ENCODE results near the gene DNAJC18. TPM values are rescaled to one million over a fixed set of nuclear protein-coding genes. Genes with fewer than 3 reads are reported as not detected.

Gene DNAJC18
- total RNA-seq, 2 experiments from 2014 or later = 7.5 to 8.7 TPM

GRCh38 chr5:139417214-139417613, 22.1 kb downstream of the DNAJC18 start:
- DNase-seq (no peak), ATAC-seq (ENCODE audit: poor library complexity) (no peak)
- ChIA-PET POLR2A (no interaction called here), CTCF (interaction anchor here (1.0 kb wide), 1 partner anchor 103 kb away, joined by 3 read pairs; no protein-coding TSS in a partner anchor)
- Histone ChIP-seq H3K36me3 (ENCODE audit: insufficient read depth, low read length) (peaks cover 5% of the 10 kb centered on the region), H3K4me1 (ENCODE audit: insufficient read depth, low read length) (peaks cover 19% of the 10 kb centered on the region), H3K27me3 (ENCODE audit: control insufficient read depth in 1 of 2, insufficient read depth in 2 of 2, low read length in 2 of 2) (no peaks in the 10 kb centered on the region), H3K9me3 (ENCODE audit: control insufficient read depth in 1 of 2, insufficient read depth in 1 of 2, low read length in 2 of 2) (no peaks in the 10 kb centered on the region), H3K4me3 (ENCODE audit: low read length) (no peak overlapping the region), H3K27ac (ENCODE audit: low read depth in 1 of 2, low read length in 2 of 2) (no peak overlapping the region)
- H3K36me3 Mint-ChIP-seq (ENCODE audit: low read depth) = peaks cover 37% of the 10 kb centered on the region
- peaks cover 25% of the 10 kb centered on the region for H3K4me1 Mint-ChIP-seq (ENCODE audit: low read depth)
- no peaks in the 10 kb centered on the region for H3K9me3 Mint-ChIP-seq
- no peaks in the 10 kb centered on the region for H3K27me3 Mint-ChIP-seq
- no peak overlapping the region for H3K4me3 Mint-ChIP-seq
- intact Hi-C loops (cut with DNase I, micrococcal nuclease) = no loop called here
- no peak overlapping the region for H3K27ac Mint-ChIP-seq
- TF ChIP-seq CTCF (IDR thresholded peaks at IDR 0.05) = no peak

GRCh38 chr5:139416651-139417050, 22.7 kb downstream of the DNAJC18 start:
- H3K4me1 ChIP-seq (ENCODE audit: insufficient read depth, low read length) = peaks cover 19% of the 10 kb centered on the region
- ChIA-PET CTCF (no interaction called here), POLR2A (no interaction called here)
- H3K27ac ChIP-seq (ENCODE audit: low read depth in 1 of 2, low read length in 2 of 2) = no peak overlapping the region
- H3K9me3 Mint-ChIP-seq = no peaks in the 10 kb centered on the region
- no peak overlapping the region for H3K4me3 ChIP-seq (ENCODE audit: low read length)
- no peak for TF ChIP-seq CTCF (IDR thresholded peaks at IDR 0.05)
- peaks cover 5% of the 10 kb centered on the region for H3K36me3 ChIP-seq (ENCODE audit: insufficient read depth, low read length)
- H3K36me3 Mint-ChIP-seq (ENCODE audit: low read depth) = peaks cover 35% of the 10 kb centered on the region
- no peak overlapping the region for H3K4me3 Mint-ChIP-seq
- DNase-seq (no peak), ATAC-seq (ENCODE audit: poor library complexity) (no peak)
- intact Hi-C loops (cut with DNase I, micrococcal nuclease) = no loop called here
- H3K27ac Mint-ChIP-seq = no peak overlapping the region
- no peaks in the 10 kb centered on the region for H3K9me3 ChIP-seq (ENCODE audit: control insufficient read depth in 1 of 2, insufficient read depth in 1 of 2, low read length in 2 of 2)
- H3K27me3 ChIP-seq (ENCODE audit: control insufficient read depth in 1 of 2, insufficient read depth in 2 of 2, low read length in 2 of 2) = no peaks in the 10 kb centered on the region
- H3K27me3 Mint-ChIP-seq = no peaks in the 10 kb centered on the region
- H3K4me1 Mint-ChIP-seq (ENCODE audit: low read depth) = peaks cover 23% of the 10 kb centered on the region

- TF ChIP-seq CTCF (IDR thresholded peaks at IDR 0.05) = no peak
- Mint-ChIP-seq H3K27ac (no peak overlapping the region), H3K36me3 (ENCODE audit: low read depth) (peaks cover 33% of the 10 kb centered on the region), H3K4me1 (ENCODE audit: low read depth) (peaks cover 23% of the 10 kb centered on the region), H3K9me3 (no peaks in the 10 kb centered on the region), H3K4me3 (no peak overlapping the region), H3K27me3 (no peaks in the 10 kb centered on the region)
- no peaks in the 10 kb centered on the region for H3K9me3 ChIP-seq (ENCODE audit: control insufficient read depth in 1 of 2, insufficient read depth in 1 of 2, low read length in 2 of 2)
- CTCF ChIA-PET = interaction anchor here (0.8 to 1.3 kb wide), 2 partner anchors 12 to 102 kb away, joined by 3 to 4 read pairs; partner anchors contain the start of gene SPATA24
- intact Hi-C loops (cut with DNase I, micrococcal nuclease) = no loop called here
- no peaks in the 10 kb centered on the region for H3K27me3 ChIP-seq (ENCODE audit: control insufficient read depth in 1 of 2, insufficient read depth in 2 of 2, low read length in 2 of 2)
- peaks cover 5% of the 10 kb centered on the region for H3K36me3 ChIP-seq (ENCODE audit: insufficient read depth, low read length)
- H3K27ac ChIP-seq (ENCODE audit: low read depth in 1 of 2, low read length in 2 of 2) = no peak overlapping the region
- POLR2A ChIA-PET = interaction anchor here (1.7 kb wide), 1 partner anchor 66 kb away, joined by 6 read pairs; the partner anchor contains the start of gene STING1
- H3K4me1 ChIP-seq (ENCODE audit: insufficient read depth, low read length) = peaks cover 19% of the 10 kb centered on the region
- DNase-seq (no peak), ATAC-seq (ENCODE audit: poor library complexity) (no peak)
- H3K4me3 ChIP-seq (ENCODE audit: low read length) = no peak overlapping the region
These were observed 23.5 kb downstream of the DNAJC18 start for GRCh38 chr5:139415869-139416268.

All from CD4-positive, alpha-beta T cell (primary cell).